Stimulated activated CD8-positive, alpha-beta memory T cell treated with anti-CD3 and anti-CD28 coated beads, Interleukin-12 subunit alpha, Interleukin-12 subunit beta, amount 100 ng/mL, for 4 hours (primary cell): ENCODE data around the gene VARS2.
"Not testable (repeated sequence)": the region's sequence is repeated elsewhere in the genome, so short reads cannot be mapped to it uniquely, and the experiment has no call there.

ENCODE experiments used
- DNase-seq: peaks from one replicate; pipeline ENCODE4 v3.0.0-alpha.2; 2020; ENCODE audit warnings: low read depth

VARS2 gene

GRCh38 chr6:30914076-30914853, at the start of gene VARS2:
TSS of gene VARS2 (plus strand) at chr6:30914238. CDS start at chr6:30914837, 599 bp downstream.
- peak; percentile 80 for DNase-seq

- DNase-seq: no peak
These were observed 49.7 kb upstream of the VARS2 start for GRCh38 chr6:30864325-30864724.

GRCh38 chr6:30869241-30869749, 44.7 kb upstream of the VARS2 start:
- DNase-seq: not testable (repeated sequence)

- DNase-seq: no peak
These were observed 43.5 kb upstream of the VARS2 start for GRCh38 chr6:30870546-30870945.

DNA sequence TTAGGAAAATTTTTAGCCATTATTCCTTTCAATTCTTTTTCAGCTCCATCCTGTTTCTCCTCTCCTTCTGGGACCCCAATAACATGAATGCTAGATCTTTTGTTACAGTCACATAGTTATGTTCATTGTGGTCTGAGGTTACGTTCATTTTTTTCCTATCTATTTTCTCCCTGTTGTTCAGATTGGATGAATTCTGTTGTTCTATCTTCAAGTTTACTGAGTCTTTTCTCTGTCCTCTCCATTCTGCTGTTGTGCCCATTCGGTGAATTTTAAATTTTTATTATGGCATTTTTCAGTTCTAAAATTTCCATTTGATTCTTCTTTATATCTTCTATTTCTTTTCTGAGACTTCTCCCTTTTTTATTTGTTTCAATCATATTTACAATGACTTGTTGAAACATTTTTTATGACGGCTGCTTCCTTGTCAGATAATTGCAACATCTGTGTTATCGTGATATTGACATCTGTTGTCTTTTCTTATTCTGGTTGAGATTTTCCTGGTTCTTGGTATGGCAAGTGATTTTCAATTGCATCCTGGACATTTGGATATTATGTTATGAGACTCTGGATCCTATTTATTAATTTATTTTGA, 42.4 kb upstream of the VARS2 start:
- no peak for DNase-seq

- no peak for DNase-seq
These were observed 40.8 kb upstream of the VARS2 start for GRCh38 chr6:30873137-30873640.

- not testable (repeated sequence) for DNase-seq
These were observed 40.2 kb upstream of the VARS2 start for GRCh38 chr6:30873795-30874194.

DNA sequence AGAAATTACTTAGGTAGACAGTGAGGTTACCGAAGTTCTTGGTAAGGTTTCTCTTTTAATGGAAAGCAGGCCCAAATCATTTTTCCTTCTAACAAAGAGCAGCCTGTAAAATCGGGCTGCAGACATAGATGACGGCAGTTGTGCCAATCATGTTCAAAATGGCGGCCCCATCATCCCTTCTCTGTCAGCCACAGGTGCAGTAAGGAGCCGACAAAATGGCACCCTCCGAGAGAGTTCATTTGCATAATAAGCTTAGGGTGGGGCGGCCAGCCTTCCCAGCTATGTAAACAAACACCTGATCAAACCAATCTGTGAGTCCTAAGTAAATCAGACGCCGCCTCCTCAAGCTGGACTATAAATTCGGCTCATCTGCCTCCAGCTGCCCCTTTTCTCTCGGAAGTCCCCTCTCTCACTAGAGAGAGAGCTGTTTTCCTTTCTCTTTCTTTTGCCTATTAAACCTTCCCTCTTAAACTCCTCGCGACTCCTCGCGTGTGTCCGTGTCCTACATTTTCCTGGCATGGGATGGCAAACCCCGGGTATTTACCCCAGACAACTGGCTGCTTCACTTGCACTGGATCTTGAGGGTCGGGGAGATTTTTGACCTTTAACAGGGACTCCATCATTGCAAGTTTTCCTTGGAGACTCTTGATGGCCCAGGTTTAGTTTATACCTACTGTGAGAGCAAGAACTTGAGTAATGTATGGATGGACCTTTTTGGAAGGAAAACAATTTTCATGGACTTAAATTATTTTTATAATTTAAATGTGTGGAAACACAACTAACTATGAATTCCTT, 38.6 kb upstream of the VARS2 start:
- DNase-seq: no peak

DNA sequence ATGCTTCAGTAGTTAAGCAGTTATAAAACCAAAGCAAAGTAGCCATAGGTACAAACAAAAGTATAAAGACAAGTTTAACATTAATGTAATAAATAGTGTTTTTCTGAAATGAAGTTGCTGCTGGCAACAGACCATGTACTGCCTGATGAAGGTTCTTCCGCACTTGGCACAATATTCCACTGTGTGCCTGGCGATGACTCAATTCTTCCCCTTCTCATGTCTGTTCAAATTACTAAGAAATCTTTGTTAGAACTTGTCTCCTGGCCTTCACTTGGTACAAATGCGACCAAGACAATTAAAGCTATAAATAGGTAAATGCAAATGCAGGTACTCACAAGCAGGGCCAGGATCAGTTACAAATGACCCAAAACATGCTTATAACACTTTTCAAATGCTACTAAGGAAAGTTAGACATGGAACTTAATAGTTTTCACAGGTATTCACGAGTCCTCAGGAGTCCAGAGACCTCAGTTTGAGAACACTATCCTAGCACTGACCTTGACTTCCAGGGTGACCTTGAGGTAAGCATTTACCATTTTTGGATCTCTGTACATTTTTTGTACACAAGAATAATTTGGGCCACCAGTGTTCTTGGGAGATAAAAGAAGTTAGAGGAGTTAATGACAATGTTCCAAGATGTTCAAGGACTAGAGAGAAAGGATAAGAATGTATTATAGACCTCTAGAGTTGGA, 37.9 kb upstream of the VARS2 start:
- no peak for DNase-seq

- DNase-seq: peak; percentile 54
These were observed 36.4 kb upstream of the VARS2 start for GRCh38 chr6:30877419-30878262.

DNA sequence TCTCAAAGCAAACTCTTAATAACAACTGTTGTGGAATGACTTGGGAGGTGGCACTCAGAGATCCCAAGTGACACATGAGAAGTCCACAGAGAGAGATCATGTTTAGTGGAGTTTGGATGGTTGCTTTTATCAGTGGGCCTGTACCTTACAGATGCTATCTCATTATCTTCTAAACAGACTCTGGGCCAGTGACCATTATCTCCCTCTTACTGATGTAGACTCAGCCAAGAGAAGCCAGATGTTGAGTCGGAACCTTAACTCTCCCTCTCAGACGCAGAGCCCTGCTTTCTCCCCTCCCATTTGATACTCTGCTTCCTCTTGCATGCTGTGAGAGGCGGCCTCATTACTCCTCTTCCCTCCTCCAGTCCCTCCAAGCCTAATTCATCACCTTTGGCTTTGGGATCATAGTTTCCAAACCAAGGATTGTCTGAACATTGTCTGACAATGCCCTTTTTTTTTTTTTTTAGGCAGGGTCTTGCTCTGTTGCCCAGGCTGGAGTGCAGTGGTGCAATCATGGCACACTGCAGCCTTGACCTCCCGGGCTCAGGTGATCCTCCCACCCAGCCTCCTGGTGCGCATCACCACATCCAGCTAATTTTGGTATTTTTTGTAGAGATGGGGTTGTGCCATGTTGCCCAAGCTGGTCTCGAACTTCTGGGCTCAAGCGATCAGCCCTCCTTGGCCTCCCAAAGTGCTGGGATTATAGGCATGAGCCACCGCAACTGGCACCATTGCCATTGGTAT, 34.2 kb upstream of the VARS2 start:
- no peak for DNase-seq

- no peak for DNase-seq
These were observed 33.3 kb upstream of the VARS2 start for GRCh38 chr6:30880698-30881252.

DNA sequence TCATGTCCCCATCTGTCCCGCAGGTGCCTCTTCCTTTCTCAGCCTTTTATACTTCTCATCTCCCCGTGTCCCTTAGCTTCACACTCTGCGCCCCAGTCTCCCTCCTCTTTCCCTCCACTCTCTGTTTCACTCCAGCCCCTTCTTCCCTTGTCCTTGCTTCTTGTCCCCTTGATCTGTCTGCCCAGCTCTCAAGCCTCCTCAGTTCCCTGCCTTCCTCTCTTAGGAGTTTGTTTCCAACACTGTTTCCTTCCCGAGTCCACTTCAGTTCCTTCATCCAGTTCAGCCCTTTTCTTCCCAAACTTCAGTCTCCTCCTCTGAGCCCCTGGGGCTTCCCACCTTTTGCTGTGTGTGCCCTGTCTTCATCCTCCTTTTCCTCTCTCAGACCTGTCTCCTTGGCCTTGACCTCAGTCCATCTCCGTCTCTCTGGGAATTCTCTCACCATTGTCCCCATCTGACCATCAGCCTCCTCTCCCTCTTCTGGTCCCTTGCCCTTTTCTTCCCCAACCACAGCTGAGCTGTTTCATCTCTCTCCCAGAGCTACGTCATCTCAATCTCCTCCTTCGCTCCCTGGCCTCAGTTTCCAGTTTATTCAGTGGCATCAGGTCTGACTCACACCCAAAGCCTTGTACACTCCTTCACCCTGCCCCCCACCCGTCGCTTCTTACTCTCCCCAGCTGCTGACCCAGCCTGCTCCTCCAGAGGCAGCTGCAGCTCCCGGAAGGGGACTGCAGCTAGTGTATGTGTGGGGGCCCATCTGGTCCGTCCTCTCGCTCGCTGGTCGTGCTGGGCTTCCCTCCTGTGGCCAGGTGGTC, 32.4 kb upstream of the VARS2 start:
- no peak for DNase-seq

DNA sequence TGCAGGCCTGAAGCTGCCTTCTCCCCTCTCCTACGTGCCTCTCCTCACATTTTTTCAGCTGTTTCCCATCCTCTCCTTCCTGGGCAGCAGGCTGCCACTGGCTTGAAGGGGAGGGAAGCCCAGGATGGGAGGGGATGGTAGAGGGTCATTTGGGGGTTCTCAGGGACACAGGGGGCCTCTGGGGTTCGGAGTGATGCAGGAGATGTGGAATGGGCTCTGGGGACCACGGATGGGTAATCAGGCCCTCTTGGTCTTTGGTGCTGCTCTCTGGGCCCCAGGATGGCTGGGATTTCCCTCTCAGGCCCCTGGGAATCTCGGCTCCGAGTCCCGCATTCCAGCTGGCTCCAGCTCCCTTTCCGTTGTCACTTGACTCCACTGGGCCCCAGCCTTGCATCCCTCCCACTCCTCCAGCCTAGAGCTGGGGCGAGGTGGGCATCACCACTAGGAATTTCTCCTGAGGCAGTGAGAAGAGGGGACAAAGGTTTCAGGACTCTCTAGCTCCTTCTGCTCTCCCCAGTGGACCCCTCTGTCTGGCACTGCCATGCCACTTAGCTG, 31.8 kb upstream of the VARS2 start:
- DNase-seq: no peak

DNA sequence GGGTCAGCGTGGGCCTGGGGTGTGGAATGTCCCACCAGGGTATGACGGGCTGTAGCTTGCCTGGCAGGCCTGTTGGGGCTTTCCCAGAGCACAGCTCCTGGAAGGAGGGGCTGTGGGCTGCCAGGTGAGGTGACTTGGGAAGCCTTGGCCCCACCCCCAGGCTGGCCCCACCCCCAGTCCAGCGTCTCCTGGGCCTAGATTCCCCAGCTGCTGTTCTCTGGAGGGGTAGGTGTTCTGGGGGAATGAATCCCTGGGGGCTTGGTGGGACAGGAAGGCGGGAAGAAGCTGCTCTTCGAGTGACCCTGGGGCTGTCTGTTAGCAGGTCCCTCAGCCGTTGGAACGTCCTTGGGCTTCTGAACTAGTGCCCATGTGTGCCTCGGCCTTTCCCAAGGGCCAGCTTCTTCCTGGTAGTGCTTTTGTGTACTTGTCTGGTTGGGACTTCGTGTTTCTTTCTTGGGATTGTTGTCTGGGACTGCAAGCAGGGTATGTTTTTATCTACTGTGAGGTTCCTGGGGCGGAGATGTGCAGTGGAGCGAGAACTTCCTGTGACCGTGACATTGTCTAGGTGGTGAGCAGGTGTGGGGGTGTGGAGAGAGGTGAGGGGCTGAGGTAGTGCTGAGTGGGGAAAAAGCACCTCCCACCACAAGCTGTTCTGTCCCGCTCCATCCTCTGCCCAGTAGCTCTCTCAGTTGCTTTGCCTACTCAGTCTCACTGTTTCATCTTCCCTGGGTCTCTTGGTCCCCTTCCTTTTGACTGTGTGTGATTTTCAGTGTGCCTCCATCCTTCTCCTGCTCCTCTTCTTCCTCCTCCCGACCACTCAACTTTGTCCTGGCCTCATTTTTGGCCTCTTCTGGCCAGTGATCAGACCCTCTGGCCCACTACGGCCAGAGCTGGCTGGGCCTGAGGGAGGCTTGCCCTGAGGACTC, 31.0 kb upstream of the VARS2 start:
- no peak for DNase-seq

DNA sequence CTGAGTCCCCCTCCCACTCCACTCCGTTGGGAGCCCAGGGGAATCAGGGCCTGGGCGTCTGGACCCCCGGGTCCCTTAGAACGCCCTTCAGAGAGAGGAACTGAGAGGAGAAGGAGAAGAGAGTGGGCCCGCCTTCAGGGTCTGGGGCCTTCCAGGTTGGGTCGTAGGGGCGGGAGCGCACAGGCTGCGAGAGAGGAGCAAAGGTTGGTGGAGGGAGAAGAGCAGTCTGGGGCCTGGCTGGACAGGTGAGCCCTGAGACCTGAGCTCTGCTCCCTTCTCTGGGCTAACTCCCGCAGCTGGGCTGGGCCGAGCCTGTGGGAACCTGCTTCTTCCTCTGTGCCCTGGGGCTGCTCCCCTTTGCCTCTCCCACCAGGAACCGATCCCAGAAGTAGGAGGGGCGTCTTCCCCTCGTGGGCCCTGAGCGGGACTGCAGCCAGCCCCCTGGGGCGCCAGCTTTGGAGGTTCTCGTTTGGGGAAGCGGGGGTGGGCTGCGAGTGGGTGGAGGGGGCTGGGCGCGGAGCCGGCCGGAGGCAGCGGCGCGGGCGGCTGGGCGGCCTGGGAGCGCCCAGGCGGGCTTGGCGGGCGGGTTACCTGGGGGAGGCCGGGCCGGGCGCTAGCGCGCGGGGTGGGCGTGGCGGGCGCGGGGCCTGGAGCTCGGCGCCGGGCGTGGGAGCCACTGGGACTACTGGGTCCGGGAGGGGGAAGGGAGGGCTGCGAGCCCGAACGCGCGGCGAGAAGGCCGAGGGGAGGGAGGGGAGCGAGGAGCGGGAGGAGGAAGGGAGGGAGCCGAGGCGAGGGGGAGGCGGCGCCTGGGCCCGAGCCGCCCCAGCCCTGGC, 30.1 kb upstream of the VARS2 start, which contains the start of gene DDR1:
Gene DDR1, plus strand, starts transcription at position 835 of the 836 bp plus-strand sequence. CDS start 4,211 bp downstream, outside the sequence.
- peak; percentile 40 for DNase-seq
